Gastrocnemius medialis (tissue), 4 donors: ENCODE results near the gene PLA2G2F. TPM values are rescaled to one million over a fixed set of nuclear protein-coding genes. Genes with fewer than 3 reads are reported as not detected.

Experiments
- ATAC-seq, 2 donors: fragments of 150-250 bp; one replicate each; pipeline ENCODE4 v1.9.1; 2016
- DNase-seq, 2 donors: peaks; one replicate each; pipeline ENCODE4 v3.0.0-alpha.2; 2019
- H3K27ac ChIP-seq, 4 donors: fragments of 200-600 bp; sonication (generic); 1 replicate in 1 of 4; 2 replicates in 3 of 4; pipeline ENCODE4 v1.5.1; 2016 to 2018; ENCODE audit warnings: mild to moderate bottlenecking in 2 of 4, moderate library complexity in 1 of 4
- H3K27me3 ChIP-seq, 3 donors: fragments of 200-600 bp; sonication (generic) in 2 of 3; 1 replicate in 1 of 3; 2 replicates in 2 of 3; pipeline versions ENCODE4 v1.5.1 to v1.6.0; 2016 to 2019; ENCODE audit warnings: mild to moderate bottlenecking in 1 of 3, moderate library complexity in 1 of 3
- H3K36me3 ChIP-seq, 2 donors: fragments of 200-600 bp; sonication (generic) in 1 of 2; one replicate each; pipeline ENCODE4 v1.5.1; 2017 to 2018
- H3K4me1 ChIP-seq, 2 donors: fragments of 200-600 bp; sonication (generic) in 1 of 2; one replicate each; pipeline ENCODE4 v1.5.1; 2016 to 2017; ENCODE audit warnings: mild to moderate bottlenecking in 2 of 2
- H3K4me3 ChIP-seq, 4 donors: fragments of 200-600 bp; sonication (generic) in 3 of 4; 1 replicate in 1 of 4; 2 replicates in 3 of 4; pipeline ENCODE4 v1.5.1; 2016 to 2019; ENCODE audit warnings: mild to moderate bottlenecking in 2 of 4
- H3K9me3 ChIP-seq, 3 donors: fragments of 200-600 bp; sonication (generic) in 2 of 3; 1 replicate in 1 of 3; 2 replicates in 2 of 3; pipeline ENCODE4 v1.5.1; 2016 to 2019
- POLR2A ChIP-seq, 2 donors: fragments of 450-650 bp; IDR thresholded peaks; one replicate each; pipeline ENCODE4 v1.6.1; 2017; ENCODE audit warnings: antibody characterized with exemption in 2 of 2, mild to moderate bottlenecking in 2 of 2, moderate library complexity in 2 of 2
- in situ Hi-C, 4 donors: fragments of 200-750 bp; cut with MboI; loops; one replicate each; pipeline versions ENCODE4 v1.15.0 to v1.8.0; 2017; ENCODE audit warnings: low sequenced_read_pairs in 4 of 4
- intact Hi-C: fragments of 100-400 bp; cut with DNase I; formaldehyde crosslinking; loops from one replicate; pipeline ENCODE4 v1.15.1; 2023; ENCODE audit warnings: low total_unique reads
- total RNA-seq, 4 donors: library from RNA; depleted of rRNA; stranded (reverse); fragments of >200 nt; gene quantifications; one replicate each; pipeline versions ENCODE4 v1.1.0 to v1.2.3, GENCODE V29; 2016
- TF ChIP-seq, protein P1 (sequence below), 5 experiments: fragments of 450-650 bp in 3 of 5; fragments of 200-600 bp in 2 of 5; sonication (generic) in 2 of 5; IDR thresholded peaks in 4 of 5; conservative IDR thresholded peaks in 1 of 5; 1 replicate in 4 of 5; 2 replicates in 1 of 5; pipeline ENCODE4 v1.5.1; 2016 to 2019; ENCODE audit warnings: antibody characterized with exemption in 5 of 5, mild to moderate bottlenecking in 3 of 5, moderate library complexity in 3 of 5

PLA2G2F gene
- total RNA-seq, 4 donors from 2014 or later = not detected

DNA sequence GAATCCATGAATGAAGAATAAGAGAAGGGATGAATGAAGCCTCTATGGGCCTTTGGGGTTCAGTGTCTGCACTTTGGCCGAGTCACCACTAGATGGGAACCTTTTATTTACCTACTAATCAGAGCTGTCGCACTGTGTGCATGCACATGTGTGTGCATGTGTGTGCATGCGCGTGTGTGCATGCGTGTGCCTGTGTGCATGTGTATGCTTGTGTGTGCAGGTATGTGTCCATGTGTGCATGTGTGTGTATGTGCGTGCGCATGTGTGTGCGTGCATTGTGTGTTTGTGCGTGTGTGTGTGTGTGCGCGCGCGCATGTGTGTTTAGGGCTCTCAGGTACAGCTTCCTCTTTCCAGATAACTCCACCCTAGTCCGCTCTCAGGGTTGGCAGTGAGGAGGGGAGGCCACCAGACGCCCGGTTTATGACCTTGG, 26.4 kb downstream of the PLA2G2F start:
- no peak for TF ChIP-seq POLR2A (IDR thresholded peaks at IDR 0.05)
- Histone ChIP-seq H3K36me3 (no peaks in the 10 kb centered on the region), H3K4me1 (peaks cover 0 to 8% of the 10 kb centered on the region in 2 donors), H3K4me3 (no peak overlapping the region), H3K27me3 (peaks cover 0 to 4% (median 3%) of the 10 kb centered on the region in 3 donors), H3K9me3 (no peaks in the 10 kb centered on the region), H3K27ac (no peak overlapping the region)
- in situ Hi-C loops = no loop called here
- no peak for DNase-seq
- intact Hi-C loops = no loop called here
- ATAC-seq = no peak

DNA sequence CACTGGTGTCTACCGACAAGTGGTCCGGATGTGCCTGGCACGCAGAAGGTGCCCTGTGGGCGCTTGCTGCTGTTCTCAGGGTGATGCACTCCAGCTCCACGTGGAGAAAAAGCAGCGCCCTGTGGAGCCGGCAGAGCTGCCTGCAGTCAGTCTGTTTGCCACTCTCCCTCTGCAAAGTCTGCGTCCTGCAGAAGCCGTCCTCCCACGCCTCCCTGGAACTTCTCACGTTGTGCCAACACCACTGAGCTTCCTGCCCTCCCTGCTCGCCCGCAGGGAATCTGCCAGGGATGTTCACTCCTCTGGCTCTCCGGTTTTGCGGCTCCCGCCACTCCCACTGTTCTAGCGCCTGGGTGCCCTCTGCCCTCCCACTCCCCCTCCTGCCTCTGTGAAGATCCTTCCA, 26.9 kb downstream of the PLA2G2F start:
- in situ Hi-C loops (no loop called here), intact Hi-C loops (no loop called here)
- H3K36me3 ChIP-seq = no peaks in the 10 kb centered on the region
- H3K27ac ChIP-seq = no peak overlapping the region
- peaks cover 0 to 4% (median 0%) of the 10 kb centered on the region in 3 donors for H3K27me3 ChIP-seq
- H3K4me1 ChIP-seq = peaks cover 0 to 8% of the 10 kb centered on the region in 2 donors
- TF ChIP-seq, protein P1, sequence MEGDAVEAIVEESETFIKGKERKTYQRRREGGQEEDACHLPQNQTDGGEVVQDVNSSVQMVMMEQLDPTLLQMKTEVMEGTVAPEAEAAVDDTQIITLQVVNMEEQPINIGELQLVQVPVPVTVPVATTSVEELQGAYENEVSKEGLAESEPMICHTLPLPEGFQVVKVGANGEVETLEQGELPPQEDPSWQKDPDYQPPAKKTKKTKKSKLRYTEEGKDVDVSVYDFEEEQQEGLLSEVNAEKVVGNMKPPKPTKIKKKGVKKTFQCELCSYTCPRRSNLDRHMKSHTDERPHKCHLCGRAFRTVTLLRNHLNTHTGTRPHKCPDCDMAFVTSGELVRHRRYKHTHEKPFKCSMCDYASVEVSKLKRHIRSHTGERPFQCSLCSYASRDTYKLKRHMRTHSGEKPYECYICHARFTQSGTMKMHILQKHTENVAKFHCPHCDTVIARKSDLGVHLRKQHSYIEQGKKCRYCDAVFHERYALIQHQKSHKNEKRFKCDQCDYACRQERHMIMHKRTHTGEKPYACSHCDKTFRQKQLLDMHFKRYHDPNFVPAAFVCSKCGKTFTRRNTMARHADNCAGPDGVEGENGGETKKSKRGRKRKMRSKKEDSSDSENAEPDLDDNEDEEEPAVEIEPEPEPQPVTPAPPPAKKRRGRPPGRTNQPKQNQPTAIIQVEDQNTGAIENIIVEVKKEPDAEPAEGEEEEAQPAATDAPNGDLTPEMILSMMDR (IDR thresholded peaks at IDR 0.05 in 4 of 5, conservative IDR thresholded peaks at IDR 0.05 in 1 of 5) = no peak
- no peak for TF ChIP-seq POLR2A (IDR thresholded peaks at IDR 0.05)
- no peak overlapping the region for H3K4me3 ChIP-seq
- no peak for DNase-seq
- no peaks in the 10 kb centered on the region for H3K9me3 ChIP-seq
- no peak for ATAC-seq

DNA sequence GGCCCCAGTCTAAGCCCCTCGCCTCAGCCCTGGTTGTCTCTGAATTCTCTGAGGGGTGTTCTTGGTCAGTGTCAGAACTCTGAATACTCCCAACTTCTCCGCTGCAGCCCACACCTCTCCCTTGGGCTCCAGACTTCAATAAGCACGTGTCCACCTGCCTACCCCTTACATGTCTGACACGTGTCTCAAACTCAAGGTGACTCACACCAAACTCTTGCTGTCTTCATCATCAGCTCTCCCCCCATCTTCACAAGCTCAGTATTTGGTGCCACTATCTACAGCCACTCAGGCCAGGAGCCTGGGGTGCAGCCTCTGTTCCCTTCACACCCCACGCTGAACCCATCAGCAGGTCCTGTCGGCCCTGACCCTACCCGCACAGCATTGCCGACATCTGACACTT, 28.0 kb downstream of the PLA2G2F start:
- no peak for ATAC-seq
- H3K27me3 ChIP-seq = peaks cover 0 to 4% (median 0%) of the 10 kb centered on the region in 3 donors
- in situ Hi-C loops = no loop called here

DNA sequence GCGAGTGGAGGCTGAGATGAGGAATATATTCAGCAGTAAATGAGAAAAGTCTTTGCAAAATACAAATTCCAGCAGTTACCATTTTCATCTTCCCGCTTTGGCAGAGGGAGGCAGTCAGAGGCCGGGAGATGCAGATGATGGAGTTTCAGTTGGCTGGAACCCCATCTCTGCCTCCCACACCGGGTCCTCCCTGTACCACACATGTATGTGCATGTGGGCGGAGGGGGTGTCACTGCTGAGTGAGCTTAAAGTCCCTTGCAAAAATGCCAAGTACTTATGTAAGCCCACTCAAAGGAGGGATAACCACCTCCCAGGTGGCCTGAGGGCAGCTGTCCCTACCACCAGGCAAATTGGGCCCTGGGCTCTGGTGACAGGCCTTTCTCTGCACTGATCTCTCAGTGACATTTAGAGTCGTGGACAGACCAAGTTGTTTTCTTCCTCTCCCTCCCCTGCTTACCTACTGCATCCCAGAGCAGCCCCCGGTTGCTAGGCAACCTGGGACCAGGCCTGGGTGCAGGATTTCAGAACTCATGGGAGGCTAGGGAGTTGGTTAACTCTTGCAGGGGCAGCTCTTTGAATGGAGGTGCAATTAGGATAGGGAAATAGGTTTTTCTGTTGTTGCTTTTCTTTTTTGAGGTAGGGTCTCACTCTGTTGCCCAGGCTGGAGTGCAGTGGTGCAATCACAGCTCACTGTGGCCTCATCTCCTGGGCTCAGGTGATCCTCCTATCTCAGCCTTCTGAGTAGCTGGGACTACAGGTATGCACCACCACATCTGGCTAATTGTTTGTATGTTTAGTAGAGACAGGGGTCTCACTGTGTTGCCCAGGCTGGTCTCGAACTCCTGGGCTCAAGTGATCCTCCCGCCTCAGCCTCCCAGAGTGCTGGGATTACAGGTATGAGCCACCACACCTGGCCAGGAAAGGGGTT, 29.7 kb downstream of the PLA2G2F start:
- no peak overlapping the region for H3K27ac ChIP-seq
- ATAC-seq = no peak
- H3K36me3 ChIP-seq = no peaks in the 10 kb centered on the region
- H3K4me3 ChIP-seq = no peak overlapping the region
- no peaks in the 10 kb centered on the region for H3K9me3 ChIP-seq
- peaks cover 0 to 8% of the 10 kb centered on the region in 2 donors for H3K4me1 ChIP-seq
- peaks cover 0 to 4% (median 0%) of the 10 kb centered on the region in 3 donors for H3K27me3 ChIP-seq
- in situ Hi-C loops (no loop called here), intact Hi-C loops (no loop called here)
- DNase-seq = no peak
- no peak for TF ChIP-seq POLR2A (IDR thresholded peaks at IDR 0.05)
- TF ChIP-seq, protein P1 (IDR thresholded peaks at IDR 0.05 in 4 of 5, conservative IDR thresholded peaks at IDR 0.05 in 1 of 5) = no peak

More for the DNA sequence above, 28.0 kb downstream of the PLA2G2F start:
- no peak overlapping the region for H3K27ac ChIP-seq
- H3K9me3 ChIP-seq = no peaks in the 10 kb centered on the region
- no peak for DNase-seq
- H3K4me1 ChIP-seq = peaks cover 0 to 8% of the 10 kb centered on the region in 2 donors
- intact Hi-C loops = no loop called here
- H3K36me3 ChIP-seq = no peaks in the 10 kb centered on the region
- no peak overlapping the region for H3K4me3 ChIP-seq
- no peak for TF ChIP-seq POLR2A (IDR thresholded peaks at IDR 0.05)
- TF ChIP-seq, protein P1 (IDR thresholded peaks at IDR 0.05 in 4 of 5, conservative IDR thresholded peaks at IDR 0.05 in 1 of 5) = no peak

DNA sequence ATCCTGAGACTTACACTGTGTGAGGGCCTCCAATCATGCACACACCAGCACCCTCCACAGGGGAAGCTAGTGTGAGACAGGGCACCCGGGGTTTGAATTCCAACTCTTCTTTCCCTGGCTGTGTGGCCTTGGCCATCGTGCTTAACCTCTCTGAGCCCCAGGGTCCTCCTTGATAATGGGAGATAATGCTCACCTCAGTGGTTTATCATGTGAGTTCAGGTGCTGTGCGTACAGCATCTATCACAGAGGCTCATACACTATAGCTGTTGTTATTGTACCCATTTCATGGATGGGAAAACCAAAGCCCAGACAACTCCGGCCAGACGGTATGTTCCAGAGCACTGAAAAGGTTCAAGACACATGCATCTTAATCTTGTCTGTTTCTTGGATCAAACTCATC, 30.8 kb downstream of the PLA2G2F start:
- Histone ChIP-seq H3K27ac (no peak overlapping the region), H3K27me3 (peaks cover 0 to 4% (median 0%) of the 10 kb centered on the region in 3 donors), H3K9me3 (no peaks in the 10 kb centered on the region), H3K4me3 (no peak overlapping the region), H3K4me1 (peaks cover 0 to 1% of the 10 kb centered on the region in 2 donors), H3K36me3 (no peaks in the 10 kb centered on the region)
- in situ Hi-C loops (no loop called here), intact Hi-C loops (no loop called here)
- TF ChIP-seq, protein P1 (IDR thresholded peaks at IDR 0.05 in 4 of 5, conservative IDR thresholded peaks at IDR 0.05 in 1 of 5) = no peak
- TF ChIP-seq POLR2A (IDR thresholded peaks at IDR 0.05) = no peak
- DNase-seq = no peak
- ATAC-seq = no peak
